ENCODE measurements around the gene GCDH. TPM values are rescaled to one million over a fixed set of nuclear protein-coding genes. Genes with fewer than 3 reads are reported as not detected.

The GCDH gene
- total RNA-seq, 2 donors from 2014 or later: 25.8 to 48.4 TPM

DNA sequence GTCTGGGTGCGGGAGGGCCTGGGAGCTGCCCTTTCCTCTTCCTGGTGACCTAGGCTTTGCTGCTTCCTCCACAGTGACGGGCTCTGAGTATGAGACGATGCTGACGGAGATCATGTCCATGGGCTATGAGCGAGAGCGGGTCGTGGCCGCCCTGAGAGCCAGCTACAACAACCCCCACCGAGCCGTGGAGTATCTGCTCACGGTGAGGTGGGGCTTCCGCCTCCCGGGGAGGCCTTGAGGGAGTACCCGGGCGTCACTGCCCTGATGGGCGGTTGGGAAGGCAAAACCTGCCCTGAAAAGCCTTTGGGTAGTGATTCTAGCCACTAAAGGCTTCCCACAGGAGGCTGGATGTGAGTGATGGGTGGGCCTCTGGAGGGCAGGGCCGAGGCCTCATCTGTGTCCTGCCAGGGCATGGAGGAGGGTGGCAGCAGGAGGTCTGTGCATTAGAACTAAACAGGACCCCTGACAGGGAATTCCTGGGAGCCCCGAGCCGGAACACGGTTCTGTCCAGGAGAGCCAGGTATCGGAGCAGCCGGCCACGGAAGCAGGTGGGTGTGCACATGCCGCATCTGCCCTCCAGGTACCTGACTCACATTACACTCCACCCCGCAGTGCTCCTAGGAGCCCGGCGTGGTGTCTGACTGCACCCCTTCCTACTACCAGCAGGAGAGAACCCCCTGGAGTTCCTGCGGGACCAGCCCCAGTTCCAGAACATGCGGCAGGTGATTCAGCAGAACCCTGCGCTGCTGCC, 57.8 kb downstream of the GCDH start:
- peaks cover 100% of the 10 kb centered on the region for H3K36me3 Mint-ChIP-seq (ENCODE audit: low read depth)
- H3K9me3 Mint-ChIP-seq: no peaks in the 10 kb centered on the region
- ATAC-seq (replicated peaks): no peak
- no peak overlapping the region for H3K4me3 Mint-ChIP-seq
- H3K4me1 Mint-ChIP-seq: peaks cover 14% of the 10 kb centered on the region
- no peaks in the 10 kb centered on the region for H3K27me3 Mint-ChIP-seq
- no peak overlapping the region for H3K27ac Mint-ChIP-seq

Other genes starting within 250 kb of the GCDH start
- 100 to 1,000 TPM; 199 to 247 TPM for gene MAN2B1, start 224.4 kb upstream of the GCDH start, total RNA-seq
- 10 to 100 TPM; 17.7 to 30.4 TPM for gene WDR83, start 224.4 kb upstream of the GCDH start, total RNA-seq
- 100 to 1,000 TPM; 125 to 167 TPM for gene DHPS, start 209.3 kb upstream of the GCDH start, total RNA-seq
- gene GNG14, start 203.2 kb upstream of the GCDH start, total RNA-seq: not detected
- 1 to 10 TPM; 4.7 to 9.9 TPM for gene FBXW9, start 194.5 kb upstream of the GCDH start, total RNA-seq
- 100 to 1,000 TPM in 1 of 2 donors, 10 to 100 TPM in 1; 71.9 to 106 TPM for gene TNPO2, start 167.2 kb upstream of the GCDH start, total RNA-seq
- 100 to 1,000 TPM; 135 to 172 TPM for gene TRIR, start 156.5 kb upstream of the GCDH start, total RNA-seq
- 10 to 100 TPM; 37.7 to 66.6 TPM for gene GET3, start 153.7 kb upstream of the GCDH start, total RNA-seq
- not detected for gene BEST2, start 139.4 kb upstream of the GCDH start, total RNA-seq
- 10 to 100 TPM; 22.5 to 44.4 TPM for gene HOOK2, start 115.6 kb upstream of the GCDH start, total RNA-seq
- gene JUNB, start 99.7 kb upstream of the GCDH start, total RNA-seq: 100 to 1,000 TPM; 328 to 586 TPM
- 100 to 1,000 TPM; 307 to 415 TPM for gene PRDX2, start 89.4 kb upstream of the GCDH start, total RNA-seq
- 10 to 100 TPM; 25.5 to 32.7 TPM for gene THSD8, start 89.1 kb upstream of the GCDH start, total RNA-seq
- 10 to 100 TPM; 30.1 to 53.5 TPM for gene RNASEH2A, start 84.6 kb upstream of the GCDH start, total RNA-seq
- gene RTBDN, start 56.6 kb upstream of the GCDH start, total RNA-seq: not detected
- 1 to 10 TPM; 2.4 to 2.6 TPM for gene MAST1, start 52.6 kb upstream of the GCDH start, total RNA-seq
- gene DNASE2, start 9.7 kb upstream of the GCDH start, total RNA-seq: 10 to 100 TPM; 32.5 to 34.2 TPM
- under 1 TPM in 1 of 2 donors, not detected in 1; 0.61 TPM for gene KLF1, start 4.0 kb upstream of the GCDH start, total RNA-seq
- gene SYCE2, start 28.1 kb downstream of the GCDH start, total RNA-seq: 1 to 10 TPM; 1.6 to 6.2 TPM
- 100 to 1,000 TPM in 1 of 2 donors, 10 to 100 TPM in 1; 87.9 to 130 TPM for gene FARSA, start 42.6 kb downstream of the GCDH start, total RNA-seq
- 100 to 1,000 TPM; 502 to 770 TPM for gene CALR, start 47.4 kb downstream of the GCDH start, total RNA-seq
- 100 to 1,000 TPM; 129 to 156 TPM for gene RAD23A, start 54.7 kb downstream of the GCDH start, total RNA-seq
- gene GADD45GIP1, start 66.1 kb downstream of the GCDH start, total RNA-seq: 10 to 100 TPM; 17.0 to 27.9 TPM
- under 1 TPM; 0.30 to 0.40 TPM for gene DAND5, start 78.4 kb downstream of the GCDH start, total RNA-seq
- 1 to 10 TPM in 1 of 2 donors, under 1 TPM in 1; 0.43 to 1.1 TPM for gene NFIX, start 104.3 kb downstream of the GCDH start, total RNA-seq
- 1 to 10 TPM; 1.1 to 1.6 TPM for gene LYL1, start 211.7 kb downstream of the GCDH start, total RNA-seq
- 10 to 100 TPM; 66.4 to 83.2 TPM for gene TRMT1, start 225.6 kb downstream of the GCDH start, total RNA-seq
- 10 to 100 TPM; 70.8 to 80.6 TPM for gene NACC1, start 227.1 kb downstream of the GCDH start, total RNA-seq